ENCODE data around the gene MC3R. TPM values are rescaled to one million over a fixed set of nuclear protein-coding genes. Genes with fewer than 3 reads are reported as not detected.

Gene MC3R
- total RNA-seq, 2 donors from 2014 or later: not detected

- Histone ChIP-seq H3K9ac (ENCODE audit: extremely low read depth, low read length, poor library complexity, severe bottlenecking) (no peak overlapping the region), H3K4me1 (ENCODE audit: control insufficient read depth, insufficient read depth, low read length) (no peaks in the 10 kb centered on the region), H3K4me3 (ENCODE audit: low read length) (no peak overlapping the region), H3K27ac (ENCODE audit: low read depth, low read length) (no peak overlapping the region), H3K27me3 (ENCODE audit: control insufficient read depth, insufficient read depth, low read length, poor library complexity, severe bottlenecking) (no peaks in the 10 kb centered on the region), H3K36me3 (ENCODE audit: control insufficient read depth, insufficient read depth, low read length) (no peaks in the 10 kb centered on the region), H3K9me3 (ENCODE audit: control insufficient read depth, low read length) (peaks cover 64% of the 10 kb centered on the region)
- no peaks in the 10 kb centered on the region for H3K4me1 Mint-ChIP-seq
- H3K4me3 Mint-ChIP-seq: no peak overlapping the region
- no peak overlapping the region for H3K27ac Mint-ChIP-seq
- TF ChIP-seq, protein P1, sequence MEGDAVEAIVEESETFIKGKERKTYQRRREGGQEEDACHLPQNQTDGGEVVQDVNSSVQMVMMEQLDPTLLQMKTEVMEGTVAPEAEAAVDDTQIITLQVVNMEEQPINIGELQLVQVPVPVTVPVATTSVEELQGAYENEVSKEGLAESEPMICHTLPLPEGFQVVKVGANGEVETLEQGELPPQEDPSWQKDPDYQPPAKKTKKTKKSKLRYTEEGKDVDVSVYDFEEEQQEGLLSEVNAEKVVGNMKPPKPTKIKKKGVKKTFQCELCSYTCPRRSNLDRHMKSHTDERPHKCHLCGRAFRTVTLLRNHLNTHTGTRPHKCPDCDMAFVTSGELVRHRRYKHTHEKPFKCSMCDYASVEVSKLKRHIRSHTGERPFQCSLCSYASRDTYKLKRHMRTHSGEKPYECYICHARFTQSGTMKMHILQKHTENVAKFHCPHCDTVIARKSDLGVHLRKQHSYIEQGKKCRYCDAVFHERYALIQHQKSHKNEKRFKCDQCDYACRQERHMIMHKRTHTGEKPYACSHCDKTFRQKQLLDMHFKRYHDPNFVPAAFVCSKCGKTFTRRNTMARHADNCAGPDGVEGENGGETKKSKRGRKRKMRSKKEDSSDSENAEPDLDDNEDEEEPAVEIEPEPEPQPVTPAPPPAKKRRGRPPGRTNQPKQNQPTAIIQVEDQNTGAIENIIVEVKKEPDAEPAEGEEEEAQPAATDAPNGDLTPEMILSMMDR (conservative IDR thresholded peaks at IDR 0.05): no peak
- no peak for DNase-seq
- no peaks in the 10 kb centered on the region for H3K36me3 Mint-ChIP-seq (ENCODE audit: low read depth)
- H3K9me3 Mint-ChIP-seq: peaks cover 84% of the 10 kb centered on the region
- H3K27me3 Mint-ChIP-seq (ENCODE audit: insufficient read depth): peaks cover 2% of the 10 kb centered on the region
Observed at GRCh38 chr20:56237335-56237734, 11.2 kb upstream of the MC3R start.

DNA sequence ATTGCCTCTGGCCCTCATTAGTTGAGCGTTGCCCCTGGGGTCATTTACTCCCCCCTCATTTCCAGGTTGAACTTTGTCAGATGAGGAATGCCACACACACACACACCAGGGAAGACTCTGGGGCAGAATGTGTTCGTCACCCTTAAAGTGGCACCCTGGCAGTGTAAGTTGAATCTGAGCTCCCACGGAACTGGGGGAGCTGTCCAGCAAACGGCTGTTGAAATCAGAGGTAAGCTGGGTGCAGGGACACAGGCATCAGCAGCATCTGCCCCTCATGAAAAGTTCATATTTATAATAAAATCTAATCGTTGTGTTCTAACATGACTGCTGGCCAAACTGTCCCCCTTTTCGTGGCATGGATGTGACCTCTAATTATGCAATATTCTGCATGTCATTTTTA lies 4.3 kb upstream of the MC3R start:
- 62 to 70% methylated on average over 4 to 6 of the region's 6 CpGs for WGBS, 2 experiments (ENCODE audit: insufficient coverage in 1 of 2, insufficient read length in 1 of 2)
- Mint-ChIP-seq H3K4me1 (no peaks in the 10 kb centered on the region), H3K9me3 (peaks cover 58% of the 10 kb centered on the region), H3K4me3 (no peak overlapping the region), H3K36me3 (ENCODE audit: low read depth) (no peaks in the 10 kb centered on the region), H3K27me3 (ENCODE audit: insufficient read depth) (peaks cover 18% of the 10 kb centered on the region), H3K27ac (no peak overlapping the region)
- TF ChIP-seq, protein P1 (conservative IDR thresholded peaks at IDR 0.05): no peak
- Histone ChIP-seq H3K9me3 (ENCODE audit: control insufficient read depth, low read length) (peaks cover 49% of the 10 kb centered on the region), H3K27me3 (ENCODE audit: control insufficient read depth, insufficient read depth, low read length, poor library complexity, severe bottlenecking) (no peaks in the 10 kb centered on the region), H3K27ac (ENCODE audit: low read depth, low read length) (no peak overlapping the region), H3K36me3 (ENCODE audit: control insufficient read depth, insufficient read depth, low read length) (no peaks in the 10 kb centered on the region), H3K4me1 (ENCODE audit: control insufficient read depth, insufficient read depth, low read length) (no peaks in the 10 kb centered on the region), H3K9ac (ENCODE audit: extremely low read depth, low read length, poor library complexity, severe bottlenecking) (no peak overlapping the region), H3K4me3 (ENCODE audit: low read length) (no peak overlapping the region)
- no peak for DNase-seq

GRCh38 chr20:56245761-56246160 lies 2.8 kb upstream of the MC3R start:
- H3K9me3 ChIP-seq (ENCODE audit: control insufficient read depth, low read length): peaks cover 42% of the 10 kb centered on the region
- H3K36me3 ChIP-seq (ENCODE audit: control insufficient read depth, insufficient read depth, low read length): no peaks in the 10 kb centered on the region
- no peak overlapping the region for H3K27ac Mint-ChIP-seq
- H3K27me3 ChIP-seq (ENCODE audit: control insufficient read depth, insufficient read depth, low read length, poor library complexity, severe bottlenecking): no peaks in the 10 kb centered on the region
- no peak overlapping the region for H3K27ac ChIP-seq (ENCODE audit: low read depth, low read length)
- TF ChIP-seq, protein P1 (conservative IDR thresholded peaks at IDR 0.05): no peak
- WGBS, 2 experiments (ENCODE audit: insufficient coverage in 1 of 2, insufficient read length in 1 of 2): 20 to 23% methylated on average over 2 to 3 of the region's 3 CpGs
- no peak overlapping the region for H3K4me3 Mint-ChIP-seq
- peaks cover 45% of the 10 kb centered on the region for H3K9me3 Mint-ChIP-seq
- no peaks in the 10 kb centered on the region for H3K4me1 ChIP-seq (ENCODE audit: control insufficient read depth, insufficient read depth, low read length)
- H3K36me3 Mint-ChIP-seq (ENCODE audit: low read depth): no peaks in the 10 kb centered on the region
- H3K27me3 Mint-ChIP-seq (ENCODE audit: insufficient read depth): peaks cover 23% of the 10 kb centered on the region
- DNase-seq: no peak
- H3K9ac ChIP-seq (ENCODE audit: extremely low read depth, low read length, poor library complexity, severe bottlenecking): no peak overlapping the region
- H3K4me3 ChIP-seq (ENCODE audit: low read length): no peak overlapping the region
- H3K4me1 Mint-ChIP-seq: no peaks in the 10 kb centered on the region
